Left renal cortex interstitium (tissue), 4 donors: Measurements from ENCODE around the gene MAGI1. TPM values are rescaled to one million over a fixed set of nuclear protein-coding genes. Genes with fewer than 3 reads are reported as not detected.

Experiments
- DNase-seq, 4 donors: peaks; one replicate each; pipeline ENCODE4 v3.0.0-alpha.2; 2013; ENCODE audit warnings: low read depth in 4 of 4, low spot score in 2 of 4, missing footprints in 1 of 4
- polyA plus RNA-seq, 4 donors: library from polyadenylated mRNA; unstranded; fragments of 120-200 nt; gene quantifications; one replicate each; pipeline ENCODE4 v1.2.1, GENCODE V29; 2013; ENCODE audit not compliant: insufficient read length in 4 of 4

The MAGI1 gene
- polyA plus RNA-seq, 4 donors, result 26.2 to 34.5 (median 28.6) TPM

DNA sequence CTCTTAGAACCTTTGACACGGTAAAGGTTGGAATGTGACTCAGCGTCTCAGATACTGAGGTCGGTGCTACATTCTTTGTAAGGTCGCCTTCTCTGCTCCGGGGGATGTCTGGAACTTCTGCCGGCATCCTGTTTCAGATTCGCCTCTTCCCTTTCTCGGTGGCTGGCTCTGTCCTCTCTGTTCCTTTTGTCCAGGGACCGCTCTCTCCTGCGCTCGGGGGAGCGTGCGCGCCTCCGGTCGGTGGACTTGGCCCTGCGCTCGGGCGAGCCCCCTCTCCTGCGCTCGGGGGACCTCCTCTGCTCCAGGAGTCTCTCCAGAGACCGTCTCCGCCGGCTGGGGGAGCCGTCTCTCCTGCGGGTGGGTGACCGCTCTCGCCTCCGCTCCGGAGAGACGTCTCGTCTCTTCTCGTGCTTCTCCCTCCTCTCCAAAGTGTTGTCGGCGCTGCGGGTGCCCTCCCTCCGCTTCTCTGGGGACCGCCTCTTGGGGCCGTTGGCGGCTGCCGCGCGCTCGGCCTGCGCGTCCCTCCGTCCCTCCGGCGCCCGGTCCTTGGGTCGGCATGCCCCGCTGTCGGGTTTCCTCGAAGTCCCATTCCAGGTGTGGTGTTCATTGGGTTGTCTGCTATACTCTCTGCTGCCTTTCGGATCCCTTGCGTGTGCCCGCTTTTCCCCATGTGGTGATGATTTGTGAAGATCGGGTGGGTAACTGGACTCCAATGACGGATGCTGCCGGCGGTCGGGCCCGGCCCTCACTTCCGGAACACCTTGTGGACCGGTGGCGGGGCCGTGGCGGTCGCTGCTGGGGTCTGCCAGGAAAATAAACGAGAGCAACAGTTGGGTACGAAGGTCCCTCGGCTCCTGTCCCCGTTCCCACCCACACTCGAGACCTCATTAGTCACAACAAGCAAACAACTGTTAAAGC lies 682.1 kb downstream of the MAGI1 start:
- peak in 3 of 4 donors; percentile 24 to 60 (median 47) for DNase-seq

DNA sequence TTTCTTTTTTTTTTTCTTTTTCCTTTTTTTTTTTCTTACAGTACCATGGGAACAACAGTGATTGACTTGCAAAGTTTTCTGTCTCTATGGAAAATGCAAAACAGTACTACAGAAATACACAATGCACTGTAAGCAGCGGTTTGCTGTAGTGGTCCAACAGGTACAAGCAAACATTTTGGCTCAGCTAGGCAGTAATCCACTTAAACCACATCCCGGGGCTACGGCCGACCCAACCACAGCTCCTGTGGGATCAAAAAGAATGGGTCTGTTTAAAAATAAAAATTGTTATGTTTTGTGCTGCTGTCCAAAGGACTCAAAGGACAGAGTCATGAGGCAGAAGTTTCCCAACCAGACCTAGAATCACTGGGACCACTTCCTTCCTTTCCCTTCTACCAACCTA lies 683.8 kb downstream of the MAGI1 start:
- DNase-seq, result no peak

DNA sequence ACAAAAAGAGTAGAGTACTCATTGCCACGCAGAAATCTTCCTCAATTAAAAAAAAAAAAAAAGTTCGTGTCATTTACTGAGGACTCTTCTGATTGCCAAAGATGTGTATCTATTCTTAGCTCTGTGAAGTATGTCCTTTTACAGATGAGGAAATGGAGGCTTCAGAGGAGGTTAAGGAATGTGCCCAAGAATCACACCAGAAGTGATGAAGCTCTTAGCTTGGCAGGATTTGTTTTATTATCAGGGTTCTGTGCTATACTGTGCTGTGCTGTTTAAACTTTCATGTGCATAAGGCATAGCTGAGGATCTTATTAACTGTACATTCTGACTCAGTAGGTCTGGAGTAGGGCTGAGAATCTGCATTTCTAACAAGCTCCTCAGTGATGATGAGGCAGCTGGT lies 685.8 kb downstream of the MAGI1 start:
- DNase-seq, result no peak

DNA sequence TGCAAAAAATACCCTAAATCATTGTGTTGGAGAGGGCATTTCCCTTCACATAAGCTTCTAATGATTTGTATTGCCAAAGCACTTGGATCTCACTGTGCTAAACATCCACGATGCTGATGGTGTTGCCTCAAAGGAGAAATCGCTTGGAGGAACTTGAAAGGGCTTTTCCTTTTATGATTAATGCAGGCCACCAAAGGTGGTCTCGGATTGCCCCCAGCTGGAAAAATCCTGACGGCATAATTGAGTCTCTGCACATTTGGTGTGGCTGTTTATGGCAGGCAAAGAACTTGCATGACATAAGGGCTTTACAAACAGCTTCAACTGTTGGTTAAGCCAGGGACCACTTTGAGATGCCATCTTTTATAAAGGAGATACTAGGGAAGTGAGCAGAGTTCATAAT lies 687.0 kb downstream of the MAGI1 start:
- no peak for DNase-seq

DNA sequence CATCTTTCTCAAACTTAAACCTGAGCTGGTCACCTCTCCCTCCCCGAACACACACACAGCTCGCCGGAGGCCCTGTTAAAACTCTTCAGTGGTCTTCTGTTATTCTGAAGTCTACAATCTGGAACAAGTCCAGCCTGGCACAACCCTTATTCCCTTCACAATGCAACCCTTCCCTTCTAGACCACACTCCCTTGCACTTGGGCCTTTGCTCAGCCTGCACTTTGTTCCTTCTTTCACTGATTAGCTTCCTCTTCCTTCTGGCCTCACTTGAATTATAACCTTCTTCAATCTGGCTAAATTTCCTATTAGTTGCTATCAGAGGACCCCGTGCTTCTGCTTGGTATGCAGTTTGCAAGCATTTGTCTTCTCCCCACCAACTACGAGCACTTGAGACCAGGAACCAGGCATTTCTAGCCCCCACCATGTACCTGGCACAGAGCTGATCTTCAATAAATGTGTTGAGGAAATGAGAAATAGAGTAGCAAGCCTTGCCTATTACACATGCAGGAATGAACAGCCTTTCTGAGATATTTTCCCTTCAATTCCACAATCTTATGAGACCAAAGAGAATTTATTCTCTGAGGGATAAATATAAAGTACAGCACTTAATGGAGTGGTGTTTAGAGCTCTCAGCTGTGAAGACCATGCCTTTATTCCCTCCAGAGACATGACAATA lies 687.8 kb downstream of the MAGI1 start:
- DNase-seq, result no peak

DNA sequence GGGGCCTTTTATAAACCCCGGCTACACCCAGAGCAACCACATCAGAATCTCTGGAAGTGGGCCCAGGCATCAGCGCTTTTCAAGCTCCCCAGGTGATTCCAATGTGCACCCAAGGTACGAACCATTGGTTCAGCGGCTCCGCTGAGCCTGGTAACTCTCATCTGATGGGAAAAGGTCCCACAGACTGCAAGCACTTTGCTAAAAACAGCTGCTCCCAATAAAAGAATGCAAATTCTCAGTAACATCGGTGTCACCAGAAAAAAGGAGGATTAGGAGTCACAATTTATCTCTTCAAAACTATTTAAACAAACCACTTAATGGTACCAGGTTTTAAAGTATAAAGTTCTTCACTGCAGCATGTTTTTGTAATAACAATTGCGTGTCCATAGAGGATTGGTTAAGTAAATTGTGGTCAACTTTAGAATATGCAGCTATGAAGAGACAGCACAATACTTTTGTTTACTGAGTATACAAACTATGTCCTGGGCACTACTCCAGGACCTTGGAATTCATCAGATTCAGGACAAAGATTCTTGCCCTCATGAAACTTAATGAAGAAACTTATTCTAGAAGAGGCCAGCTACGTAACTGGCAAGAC lies 690.2 kb downstream of the MAGI1 start:
- no peak for DNase-seq

DNA sequence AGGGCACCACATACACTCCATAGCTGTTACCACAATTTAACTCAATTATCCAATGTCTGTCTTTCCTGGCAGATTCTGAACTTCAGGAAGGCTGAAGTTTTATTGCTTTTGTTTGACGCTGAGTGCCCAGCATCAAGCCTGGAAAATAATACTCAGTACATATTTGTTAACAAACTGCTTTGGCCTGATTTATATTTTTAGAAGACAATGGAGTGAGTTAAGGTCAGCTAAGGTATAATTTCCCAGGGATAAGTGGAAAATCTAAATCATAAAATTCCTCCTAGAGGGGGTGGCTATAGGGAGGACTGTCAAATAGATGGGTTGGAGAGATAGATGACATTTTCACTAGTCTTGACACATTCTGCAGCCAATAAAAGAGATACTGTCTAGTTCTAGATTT lies 691.6 kb downstream of the MAGI1 start:
- no peak for DNase-seq

DNA sequence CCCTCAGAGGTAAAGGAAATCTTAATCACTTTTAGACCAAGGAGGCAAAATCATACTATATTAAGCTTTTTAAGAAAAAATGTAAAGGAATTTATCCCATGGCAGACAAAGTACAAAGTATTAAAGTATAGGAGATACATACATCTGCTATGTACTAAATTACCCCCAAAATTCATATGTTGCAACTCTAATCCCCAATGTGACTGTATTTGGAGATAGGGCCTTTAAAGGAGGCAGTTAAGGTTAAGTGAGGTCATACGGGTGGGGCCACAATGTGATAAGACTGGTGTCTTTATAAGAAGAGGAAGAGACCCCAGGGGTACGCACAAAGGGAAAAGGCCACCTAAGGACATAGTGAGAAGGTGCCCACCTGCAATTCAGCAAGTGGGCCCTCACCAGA lies 693.9 kb downstream of the MAGI1 start:
- DNase-seq, result no peak

DNA sequence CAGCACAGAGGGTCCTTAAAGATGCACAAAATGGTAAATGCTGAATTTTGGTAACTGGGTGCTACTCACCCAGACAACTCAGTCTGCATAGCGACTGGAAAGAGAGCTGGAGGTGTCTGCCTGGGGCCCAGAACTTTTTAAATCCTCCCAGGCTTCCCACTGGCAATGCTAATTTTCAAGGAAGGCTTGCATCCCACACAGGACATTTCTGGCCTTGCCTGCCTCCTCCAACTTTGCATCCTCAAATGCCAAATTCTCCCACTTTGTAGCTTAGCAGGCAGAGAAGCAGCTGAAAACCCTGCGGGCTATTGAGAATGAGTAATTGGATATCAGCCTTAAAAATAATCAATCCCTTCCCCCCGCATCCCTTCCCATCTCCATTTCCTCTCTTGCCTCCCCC lies 694.3 kb downstream of the MAGI1 start:
- no peak for DNase-seq

DNA sequence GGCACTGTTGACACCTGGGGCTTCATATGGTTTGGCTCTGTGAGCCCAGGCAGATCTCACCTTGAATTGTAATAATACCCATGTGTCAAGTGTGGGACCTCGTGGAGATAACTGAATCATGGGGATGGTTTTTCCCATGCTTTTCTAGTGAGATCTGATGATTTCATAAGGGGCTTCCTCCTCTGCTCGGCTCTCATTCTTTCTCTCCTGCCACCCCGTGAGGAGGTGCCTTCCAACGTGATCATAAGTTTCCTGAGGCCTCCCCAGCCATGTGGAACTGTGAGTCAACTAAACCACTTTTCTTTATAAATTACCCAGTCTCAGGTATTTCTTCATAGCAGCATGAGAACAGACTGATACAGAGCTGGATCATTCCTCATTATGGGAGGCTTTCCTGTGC lies 695.0 kb downstream of the MAGI1 start:
- DNase-seq, result no peak

DNA sequence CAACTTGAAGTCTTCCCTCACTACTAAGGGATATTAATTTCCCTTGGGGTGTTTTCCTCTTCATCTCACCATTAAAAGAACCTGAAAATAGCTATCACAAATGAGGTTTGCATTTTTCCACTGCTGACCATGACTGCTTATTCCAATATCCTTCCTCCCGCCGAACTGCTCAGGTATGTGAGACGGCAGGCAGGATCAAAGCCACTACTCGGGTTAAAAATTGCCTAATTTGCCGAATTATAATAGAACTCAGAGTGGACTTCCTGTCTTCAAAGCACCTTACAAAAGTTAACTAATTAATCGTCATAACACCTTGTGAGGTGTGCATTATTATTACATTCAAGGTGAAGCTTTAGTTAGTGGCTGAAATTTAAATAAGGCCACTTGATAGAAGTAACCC lies 695.7 kb downstream of the MAGI1 start:
- no peak for DNase-seq

DNA sequence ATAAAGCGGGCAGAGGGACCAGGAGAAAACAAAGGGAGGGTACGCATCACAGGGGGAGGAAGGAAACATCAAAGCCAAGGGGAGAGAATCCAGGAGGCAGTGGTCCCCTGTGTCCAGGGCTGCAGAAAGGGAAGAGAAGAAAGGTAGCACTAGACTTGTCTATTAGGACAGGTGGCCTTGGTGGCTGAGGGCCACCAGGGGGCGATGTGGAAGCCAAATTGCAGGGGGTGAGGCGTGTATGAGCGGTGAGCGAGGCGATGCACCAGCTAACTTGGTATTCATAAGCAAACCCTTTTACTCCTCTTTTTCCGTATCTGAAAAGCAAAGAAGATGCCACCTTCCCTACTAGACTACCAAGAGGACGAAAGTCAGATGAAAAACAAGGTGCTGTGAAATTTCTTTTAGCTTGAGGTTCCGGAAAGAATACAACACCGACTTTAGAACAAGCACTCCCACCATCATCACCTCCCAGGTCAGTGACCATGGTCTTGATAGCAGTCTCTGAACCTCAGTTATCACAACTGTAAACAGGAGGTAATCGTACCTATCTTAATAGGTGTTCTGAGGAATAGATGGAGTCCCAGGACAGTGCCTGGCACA lies 696.5 kb downstream of the MAGI1 start:
- DNase-seq, result no peak

DNA sequence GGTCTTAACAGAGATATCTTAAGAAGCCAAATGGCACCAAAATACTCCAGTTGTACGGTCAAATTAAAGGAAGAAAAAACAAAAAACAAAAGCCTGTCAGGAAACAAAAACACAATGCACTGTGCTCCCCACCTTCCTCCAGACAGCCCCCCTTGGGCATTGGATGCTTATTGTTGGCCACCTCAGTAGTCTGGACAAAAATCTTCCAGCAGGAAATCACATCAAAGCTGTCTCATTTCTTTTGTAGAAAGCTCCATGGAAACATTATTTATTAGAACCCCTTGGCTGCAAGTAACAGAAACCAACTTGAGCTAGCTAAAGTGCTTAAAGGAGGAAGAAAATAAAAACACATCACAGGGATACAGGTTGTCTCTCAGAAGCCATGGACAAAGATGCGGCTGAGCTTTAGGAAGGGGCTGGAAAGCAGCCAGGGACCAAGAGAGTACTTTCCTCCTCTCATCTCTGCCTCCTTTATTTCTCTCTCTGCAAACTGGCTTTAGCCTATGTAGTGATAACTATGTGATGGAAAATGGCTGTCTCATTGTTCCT lies 699.5 kb downstream of the MAGI1 start:
- DNase-seq, result no peak

DNA sequence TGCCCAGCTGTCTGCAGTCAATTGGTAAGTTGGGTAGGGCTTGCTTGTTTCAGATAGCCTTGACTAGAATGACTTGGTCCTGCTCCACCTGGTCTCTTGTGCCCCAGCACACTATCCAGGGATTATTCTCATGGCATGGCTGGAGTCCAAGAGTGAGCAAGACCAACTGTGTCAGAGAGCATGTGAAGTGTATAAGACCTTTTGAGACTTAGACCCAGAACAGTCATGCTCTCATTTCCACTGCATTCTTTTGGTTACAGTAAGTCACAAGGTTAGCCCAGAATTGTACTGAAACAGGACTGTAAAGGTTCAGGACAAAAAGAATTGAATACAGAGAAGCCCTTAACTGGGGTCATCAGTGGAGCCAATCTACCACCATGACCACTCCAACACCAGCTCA lies 700.1 kb downstream of the MAGI1 start:
- no peak for DNase-seq

DNA sequence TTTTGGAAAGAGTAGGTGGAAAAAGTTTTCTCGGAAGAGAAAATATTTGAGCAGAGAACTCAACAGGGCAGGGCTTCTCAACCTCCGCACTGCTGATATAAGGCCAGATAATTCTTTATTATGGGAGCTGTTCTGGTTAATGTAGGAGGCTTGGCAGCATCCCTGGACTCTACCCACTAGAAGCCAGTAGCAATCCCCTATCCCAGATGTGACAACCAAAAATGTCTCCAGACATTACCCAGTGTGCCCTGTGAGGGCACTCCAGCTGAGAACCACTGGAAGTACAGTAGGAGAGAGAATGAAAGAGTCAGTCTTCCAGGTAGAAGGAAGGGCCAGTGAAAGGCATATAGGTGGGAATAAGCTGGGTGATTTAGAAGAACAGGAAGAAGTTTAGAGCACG lies 703.1 kb downstream of the MAGI1 start:
- DNase-seq, result no peak

DNA sequence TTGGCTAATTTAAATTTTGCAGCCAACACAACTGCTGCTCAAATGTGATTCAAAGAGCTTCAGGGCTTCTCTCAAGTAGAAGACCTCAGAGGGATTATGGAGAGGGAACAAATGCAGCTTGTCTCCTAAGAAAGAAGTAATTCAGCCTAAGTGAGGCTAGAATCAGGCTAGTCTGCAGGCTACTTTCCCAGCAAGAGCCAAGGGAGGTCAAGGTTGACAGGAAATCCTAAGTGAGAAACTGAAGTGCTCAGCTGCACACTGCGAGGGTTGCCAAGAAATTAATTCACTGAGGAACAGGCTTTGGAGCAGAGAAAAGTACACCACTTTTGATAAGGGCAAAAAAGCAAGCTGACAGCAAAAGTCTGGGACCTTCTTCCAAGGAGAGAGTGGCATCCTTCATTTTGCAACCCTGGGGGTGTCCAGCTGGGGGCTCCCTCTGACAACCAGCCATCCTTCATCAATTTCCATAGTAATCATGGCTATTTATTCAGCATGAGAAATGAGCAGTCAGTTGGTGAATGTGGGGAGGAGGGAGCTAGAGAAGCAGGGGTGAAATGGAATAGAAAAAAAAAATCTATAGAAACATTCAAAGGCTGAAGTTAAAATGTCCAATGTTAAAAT lies 704.6 kb downstream of the MAGI1 start:
- peak in 2 of 4 donors; percentile 44 to 63 for DNase-seq

DNA sequence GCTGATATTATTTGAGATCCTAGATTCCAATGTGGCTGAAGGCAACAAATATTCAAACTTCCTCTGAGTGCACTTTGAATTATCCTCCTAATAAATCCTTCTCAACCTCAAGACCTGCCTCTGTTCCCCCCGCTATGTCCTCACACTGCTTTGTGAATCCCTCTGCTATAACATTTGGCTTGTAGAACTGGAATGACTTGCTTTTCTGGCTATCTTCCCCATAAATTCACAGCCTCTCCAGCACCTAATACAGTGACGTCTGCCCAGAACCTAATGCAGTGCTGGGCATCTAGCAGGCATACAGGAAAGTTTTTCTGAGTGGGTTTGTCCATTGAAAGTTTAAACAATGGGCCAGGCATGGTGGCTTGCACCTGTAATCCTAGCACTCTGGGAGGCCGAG lies 707.0 kb downstream of the MAGI1 start:
- DNase-seq, result no peak

DNA sequence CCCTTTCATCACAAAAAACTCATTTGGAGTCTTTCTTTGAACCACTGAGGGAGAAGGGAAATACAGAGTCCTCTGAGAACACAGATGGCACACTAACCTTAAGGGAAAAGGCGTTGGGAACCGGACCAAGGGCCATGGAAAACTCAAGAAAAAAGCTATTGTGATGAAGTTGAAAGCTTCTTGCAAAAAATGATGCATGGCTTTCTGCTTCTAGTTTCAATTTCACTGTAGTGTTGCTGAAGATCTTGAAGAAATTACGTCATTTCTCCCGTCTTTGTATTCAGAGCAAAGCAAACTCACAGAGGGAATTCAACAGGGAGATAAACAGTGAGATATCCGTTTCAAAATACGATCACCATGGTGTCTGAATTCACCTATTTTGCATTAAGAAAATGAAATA lies 708.6 kb downstream of the MAGI1 start:
- DNase-seq, result no peak

DNA sequence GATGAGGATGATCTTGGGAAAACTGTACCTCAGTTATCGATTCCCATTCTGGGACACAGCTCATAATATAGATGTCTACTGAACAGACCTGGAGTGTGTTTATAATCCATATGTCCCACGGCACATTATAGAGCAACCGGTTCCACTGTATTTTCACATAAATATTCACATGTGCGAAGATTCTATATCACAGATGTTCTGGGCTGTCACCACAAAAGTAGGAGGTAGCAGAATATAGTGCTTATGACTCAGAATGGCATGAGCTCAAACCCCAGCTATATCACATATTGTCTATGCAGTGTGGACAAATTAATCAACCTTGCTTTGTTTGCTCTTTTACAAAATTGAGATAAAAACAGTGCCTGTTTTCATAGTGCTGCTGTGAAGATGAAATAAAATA lies 710.6 kb downstream of the MAGI1 start:
- DNase-seq, result no peak

DNA sequence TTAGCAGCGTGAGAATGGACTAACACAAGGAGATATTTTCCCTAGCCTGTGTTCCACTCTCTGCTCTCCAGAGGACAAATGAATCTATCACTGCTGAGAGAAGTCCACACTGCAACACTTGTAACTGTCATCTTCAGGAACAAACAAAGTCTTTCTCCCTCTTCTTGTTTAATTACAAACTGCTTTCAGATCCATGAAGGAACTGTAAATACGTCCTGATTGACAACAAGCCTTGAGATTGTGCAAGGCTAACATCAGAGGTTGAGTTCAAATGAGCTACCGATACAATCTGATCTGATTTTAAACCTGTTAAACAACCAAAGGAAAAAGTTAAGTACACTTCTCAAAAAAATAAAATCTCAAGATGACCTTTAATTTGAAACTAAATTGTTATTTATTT lies 712.1 kb downstream of the MAGI1 start:
- DNase-seq, result no peak

DNA sequence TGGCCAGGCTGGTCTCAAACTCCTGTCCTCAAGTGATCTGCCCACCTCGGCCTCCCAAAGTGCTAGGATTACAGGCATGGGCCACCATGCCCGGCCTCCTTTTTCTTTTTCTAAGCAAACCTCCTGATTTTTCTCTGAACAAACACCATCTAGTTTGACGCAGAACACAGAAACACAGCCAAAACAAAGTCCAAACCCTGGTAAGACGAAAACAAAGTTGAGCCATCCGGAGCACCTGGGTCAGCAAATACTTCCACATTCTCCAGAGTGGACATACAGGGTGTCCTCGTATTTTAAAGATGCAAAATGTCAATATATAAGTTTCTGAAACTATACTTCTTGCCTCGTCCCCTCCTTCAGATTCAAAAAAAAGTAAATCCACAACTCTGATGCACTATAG lies 715.8 kb downstream of the MAGI1 start:
- no peak for DNase-seq
